WERI-Rb-1 (cell line): Measurements from ENCODE around the gene JAZF1.

Experiments
- DNase-seq: peaks from one replicate; pipeline ENCODE4 v3.0.0-alpha.2; 2020
- H3K27ac ChIP-seq: fragments of 250-450 bp; sonication (Bioruptor Pico); 2 replicates; pipeline ENCODE4 v1.5.1; 2020; ENCODE audit warnings: mild to moderate bottlenecking, moderate library complexity
- H3K27me3 ChIP-seq: fragments of 250-450 bp; sonication (Bioruptor Pico); 2 replicates; pipeline ENCODE4 v1.5.1; 2021; ENCODE audit warnings: mild to moderate bottlenecking, low read depth, moderate library complexity; ENCODE audit not compliant: insufficient read depth, severe bottlenecking
- H3K36me3 ChIP-seq: fragments of 250-450 bp; sonication (Bioruptor Pico); 2 replicates; pipeline ENCODE4 v1.5.1; 2020; ENCODE audit warnings: mild to moderate bottlenecking, moderate library complexity
- H3K4me3 ChIP-seq: 2 replicates; pipeline ENCODE4 v1.5.1; 2011; ENCODE audit warnings: low read depth, mild to moderate bottlenecking, control low read depth, low read length
- H3K9me3 ChIP-seq: fragments of 250-450 bp; sonication (Bioruptor Pico); 2 replicates; pipeline ENCODE4 v1.5.1; 2021; ENCODE audit warnings: mild to moderate bottlenecking, moderate library complexity; ENCODE audit not compliant: severe bottlenecking
- TF ChIP-seq, protein P1 (sequence below): IDR thresholded peaks from 2 replicates; pipeline ENCODE4 v1.5.1; 2011; ENCODE audit warnings: low read depth, mild to moderate bottlenecking, control low read depth, inconsistent platforms, low read length

JAZF1 gene

DNA sequence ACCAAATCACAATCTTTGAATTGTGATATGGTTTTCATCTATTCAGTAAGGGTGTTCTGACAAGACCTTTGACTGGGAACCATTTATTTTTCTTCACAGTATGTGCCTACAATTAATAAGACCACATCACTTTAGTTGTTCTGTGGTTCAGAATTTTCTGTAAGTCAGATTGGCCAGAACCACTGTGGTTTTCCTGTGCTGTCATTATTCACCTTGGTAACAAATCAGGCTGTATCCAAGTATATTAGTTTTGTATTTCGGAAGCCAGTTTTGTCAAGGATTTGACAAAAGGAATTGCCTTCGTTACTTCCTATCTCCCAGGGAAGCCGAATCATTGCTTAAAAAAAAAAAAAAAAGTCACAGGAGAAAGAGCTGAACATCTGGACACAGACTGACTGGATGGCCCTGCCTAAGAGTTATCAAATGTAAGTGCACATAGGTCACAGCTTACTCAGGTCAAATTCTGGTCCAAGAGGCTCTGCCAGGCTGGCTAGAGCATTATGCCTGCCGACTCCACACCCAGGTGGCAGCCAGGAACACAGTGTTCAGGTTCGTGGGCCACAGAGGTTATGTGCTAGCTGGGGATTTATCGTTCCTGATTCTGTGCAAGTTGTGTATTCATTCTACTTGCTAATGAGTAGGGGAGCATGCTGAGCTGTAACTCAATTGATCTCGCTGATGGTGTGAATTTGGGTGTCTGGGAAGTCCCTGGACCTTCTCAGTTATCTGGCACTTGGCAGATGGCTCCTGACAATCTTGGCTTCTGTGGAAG is 175.3 kb downstream of the JAZF1 start:
- no peaks in the 10 kb centered on the region for H3K27me3 ChIP-seq
- DNase-seq, result peak; percentile 57
- TF ChIP-seq, protein P1, sequence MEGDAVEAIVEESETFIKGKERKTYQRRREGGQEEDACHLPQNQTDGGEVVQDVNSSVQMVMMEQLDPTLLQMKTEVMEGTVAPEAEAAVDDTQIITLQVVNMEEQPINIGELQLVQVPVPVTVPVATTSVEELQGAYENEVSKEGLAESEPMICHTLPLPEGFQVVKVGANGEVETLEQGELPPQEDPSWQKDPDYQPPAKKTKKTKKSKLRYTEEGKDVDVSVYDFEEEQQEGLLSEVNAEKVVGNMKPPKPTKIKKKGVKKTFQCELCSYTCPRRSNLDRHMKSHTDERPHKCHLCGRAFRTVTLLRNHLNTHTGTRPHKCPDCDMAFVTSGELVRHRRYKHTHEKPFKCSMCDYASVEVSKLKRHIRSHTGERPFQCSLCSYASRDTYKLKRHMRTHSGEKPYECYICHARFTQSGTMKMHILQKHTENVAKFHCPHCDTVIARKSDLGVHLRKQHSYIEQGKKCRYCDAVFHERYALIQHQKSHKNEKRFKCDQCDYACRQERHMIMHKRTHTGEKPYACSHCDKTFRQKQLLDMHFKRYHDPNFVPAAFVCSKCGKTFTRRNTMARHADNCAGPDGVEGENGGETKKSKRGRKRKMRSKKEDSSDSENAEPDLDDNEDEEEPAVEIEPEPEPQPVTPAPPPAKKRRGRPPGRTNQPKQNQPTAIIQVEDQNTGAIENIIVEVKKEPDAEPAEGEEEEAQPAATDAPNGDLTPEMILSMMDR, result no peak
- H3K4me3 ChIP-seq, result peak overlapping the region; percentile 8; the same call in 1 of the 2 replicates
- no peaks in the 10 kb centered on the region for H3K36me3 ChIP-seq
- H3K9me3 ChIP-seq, result no peaks in the 10 kb centered on the region
- peak overlapping the region; percentile 50 for H3K27ac ChIP-seq

DNA sequence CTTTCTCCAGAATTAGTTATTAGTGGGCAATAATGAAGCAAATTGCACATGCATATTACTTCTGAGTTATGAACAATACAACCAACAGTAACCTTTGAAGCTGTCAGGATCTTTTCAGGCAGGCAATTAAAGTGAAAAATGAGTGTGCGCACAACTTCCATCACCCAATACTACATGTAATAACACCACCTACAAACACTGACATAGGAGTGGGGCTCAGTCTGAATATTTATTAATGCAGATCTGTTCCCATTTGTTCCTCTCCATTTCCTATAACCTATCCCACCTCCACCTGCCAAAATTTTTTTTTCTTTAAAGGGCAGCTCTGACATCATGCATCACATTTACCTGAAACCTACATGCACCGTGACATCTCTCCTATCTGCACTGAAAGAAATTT is 177.2 kb downstream of the JAZF1 start:
- TF ChIP-seq, protein P1, result no peak
- Histone ChIP-seq H3K27me3 (no peaks in the 10 kb centered on the region), H3K9me3 (no peaks in the 10 kb centered on the region), H3K4me3 (no peak overlapping the region), H3K36me3 (no peaks in the 10 kb centered on the region), H3K27ac (no peak overlapping the region)
- DNase-seq, result no peak

DNA sequence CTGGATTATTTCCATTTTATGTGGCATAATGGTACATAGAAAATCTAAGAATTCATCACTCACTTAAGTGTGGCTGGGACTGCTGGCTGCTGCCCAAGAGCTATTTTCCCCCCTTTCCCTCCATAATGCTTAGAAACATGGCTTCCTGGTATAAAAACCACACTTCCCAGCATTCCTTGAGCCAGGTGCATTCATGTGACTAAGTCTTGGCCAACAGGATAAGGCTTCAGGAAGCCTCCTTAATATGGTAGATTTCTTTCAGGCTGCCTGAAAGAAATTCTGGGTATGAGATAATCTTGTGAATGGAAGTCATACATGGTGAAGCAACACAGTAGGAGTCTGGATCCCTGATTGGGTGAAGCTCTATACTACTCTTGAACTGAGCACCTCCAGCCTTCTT is 178.0 kb downstream of the JAZF1 start:
- Histone ChIP-seq H3K9me3 (no peaks in the 10 kb centered on the region), H3K27me3 (no peaks in the 10 kb centered on the region), H3K4me3 (no peak overlapping the region), H3K27ac (no peak overlapping the region), H3K36me3 (no peaks in the 10 kb centered on the region)
- DNase-seq, result no peak
- TF ChIP-seq, protein P1, result no peak

DNA sequence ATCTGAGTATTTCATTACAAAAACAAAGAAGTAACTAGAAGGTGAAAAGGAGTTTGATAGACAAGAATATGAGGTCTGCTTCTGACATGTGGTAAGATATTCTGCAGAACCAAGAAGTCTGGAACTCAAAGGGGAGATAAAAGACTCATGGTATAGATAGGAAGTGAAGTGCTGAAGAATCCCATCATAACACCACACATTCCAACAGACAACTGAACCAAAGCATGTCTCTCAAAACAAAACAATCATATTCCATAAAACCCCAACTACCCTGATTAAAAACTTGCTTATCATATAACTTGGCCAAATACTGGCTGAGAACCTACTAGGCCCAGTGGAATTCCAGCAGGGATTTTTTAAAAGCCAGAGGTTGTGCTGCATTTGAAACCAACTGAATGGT is 178.7 kb downstream of the JAZF1 start:
- Histone ChIP-seq H3K9me3 (no peaks in the 10 kb centered on the region), H3K27ac (no peak overlapping the region), H3K27me3 (no peaks in the 10 kb centered on the region), H3K4me3 (no peak overlapping the region), H3K36me3 (no peaks in the 10 kb centered on the region)
- TF ChIP-seq, protein P1, result no peak
- no peak for DNase-seq

DNA sequence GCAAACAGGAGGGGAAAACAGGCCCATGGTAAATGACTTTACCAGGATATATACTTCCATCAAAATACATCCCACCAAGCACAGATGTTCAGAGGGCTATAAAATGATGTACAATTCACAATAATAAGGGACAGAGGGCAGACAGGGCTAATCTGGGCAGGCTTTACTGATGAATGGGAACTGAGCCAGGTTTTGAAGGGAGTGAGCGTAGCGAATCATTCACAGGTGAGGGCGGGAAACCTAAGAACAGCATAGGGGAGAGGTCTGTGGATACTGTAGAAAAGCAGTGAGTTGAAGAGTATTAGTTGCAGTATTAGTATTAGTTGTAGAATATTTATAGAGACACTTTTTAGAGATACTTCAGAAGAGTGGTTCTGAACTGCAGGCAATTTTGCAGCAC is 180.8 kb downstream of the JAZF1 start:
- Histone ChIP-seq H3K27me3 (no peaks in the 10 kb centered on the region), H3K36me3 (no peaks in the 10 kb centered on the region), H3K27ac (no peak overlapping the region), H3K4me3 (no peak overlapping the region), H3K9me3 (no peaks in the 10 kb centered on the region)
- DNase-seq, result no peak
- TF ChIP-seq, protein P1, result no peak

DNA sequence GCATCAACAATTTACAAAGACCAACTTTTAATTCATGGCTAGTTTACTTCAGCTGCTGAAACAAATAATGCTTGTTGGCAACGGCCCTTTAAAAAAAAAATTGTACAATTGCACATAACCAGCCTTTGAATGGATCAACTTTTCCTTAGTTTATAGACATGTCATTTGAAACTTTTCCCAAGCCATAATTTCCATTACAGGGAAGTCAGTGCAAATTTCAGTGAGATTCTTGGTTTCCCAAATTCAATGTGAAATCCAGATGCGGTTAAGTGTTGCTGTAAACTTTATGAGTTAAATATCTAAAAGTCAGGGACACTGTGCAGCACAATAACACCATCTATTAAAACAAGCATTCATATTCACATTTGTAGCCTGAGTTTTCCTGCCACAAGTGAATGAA is 182.2 kb downstream of the JAZF1 start:
- H3K27ac ChIP-seq, result no peak overlapping the region
- DNase-seq, result no peak
- TF ChIP-seq, protein P1, result no peak
- H3K36me3 ChIP-seq, result no peaks in the 10 kb centered on the region
- no peaks in the 10 kb centered on the region for H3K9me3 ChIP-seq
- no peaks in the 10 kb centered on the region for H3K27me3 ChIP-seq
- no peak overlapping the region for H3K4me3 ChIP-seq
